GM12875 (cell line): ENCODE results near the gene ADCK1.

Experiments used
- H3K4me3 ChIP-seq: one replicate; pipeline ENCODE4 v1.5.1; 2011; ENCODE audit warnings: low read depth, low read length, control low read depth
- CTCF ChIP-seq: IDR thresholded peaks from 2 replicates; pipeline ENCODE4 v1.5.1; 2011; ENCODE audit warnings: low read depth, mild to moderate bottlenecking, control low read depth, inconsistent platforms, low read length, moderate library complexity, borderline replicate concordance; ENCODE audit not compliant: insufficient read depth

ADCK1 gene

DNA sequence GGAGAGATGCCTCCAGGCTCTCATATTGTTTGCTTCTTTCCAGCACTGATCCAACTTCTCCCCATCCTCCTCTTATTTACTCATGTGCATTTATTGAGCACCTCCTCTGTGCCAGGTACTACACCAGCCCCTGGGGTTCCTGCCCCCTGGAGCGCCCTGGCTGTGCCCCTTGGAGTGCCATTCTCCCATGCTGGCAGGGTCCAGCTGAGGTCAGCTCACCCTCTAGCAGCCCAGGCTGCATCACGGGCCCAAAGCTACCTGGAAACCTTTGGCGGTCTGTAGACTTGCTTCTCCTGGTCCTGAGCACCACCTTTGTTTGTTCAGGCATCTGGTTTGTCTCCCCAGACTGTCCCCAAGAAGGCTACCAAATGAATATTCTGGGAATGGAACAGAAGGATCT, 67.0 kb downstream of the ADCK1 start:
- no peak for TF ChIP-seq CTCF
- H3K4me3 ChIP-seq, result no peak overlapping the region

DNA sequence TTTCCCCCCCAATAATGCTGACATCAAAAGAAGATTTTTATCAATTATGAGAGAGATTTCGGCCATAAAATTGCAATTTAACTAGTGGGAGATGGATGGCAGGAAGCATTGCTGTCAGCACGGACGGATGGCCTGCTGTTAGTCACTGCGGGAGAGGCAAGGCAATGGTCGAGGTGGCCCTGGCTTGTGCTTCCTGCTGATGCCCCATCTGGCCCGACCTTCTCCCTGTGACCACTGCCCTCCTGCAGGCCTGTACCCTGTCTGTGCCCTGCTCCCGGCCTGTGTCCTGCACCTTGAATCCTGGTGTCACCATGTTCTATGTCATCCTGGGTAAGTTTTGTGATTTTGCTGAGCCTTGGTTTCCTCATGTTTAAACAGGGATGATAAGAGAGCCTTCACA, 67.6 kb downstream of the ADCK1 start:
- no peak for TF ChIP-seq CTCF
- H3K4me3 ChIP-seq, result no peak overlapping the region

- H3K4me3 ChIP-seq, result no peak overlapping the region
- TF ChIP-seq CTCF, result no peak
Observed at GRCh38 chr14:77868552-77869285, 68.8 kb downstream of the ADCK1 start.

DNA sequence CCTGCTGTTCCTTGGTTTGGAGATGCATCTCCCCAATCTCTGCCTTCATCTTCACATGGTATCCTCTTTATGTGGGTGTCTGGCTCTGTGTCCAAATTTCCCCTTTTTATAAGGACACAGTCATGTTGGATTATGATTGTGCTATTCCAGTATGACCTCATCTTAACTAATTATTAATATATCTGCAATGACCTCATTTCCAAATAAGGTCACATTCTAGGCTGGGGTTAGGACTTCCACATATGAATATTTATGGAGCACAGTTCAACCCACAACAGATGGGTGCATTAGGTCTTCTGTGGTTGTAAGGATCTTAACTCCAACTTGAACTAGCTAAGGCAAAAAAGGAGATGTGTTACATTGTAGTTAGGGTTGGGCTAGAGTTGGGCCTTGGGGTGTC, 69.4 kb downstream of the ADCK1 start:
- no peak overlapping the region for H3K4me3 ChIP-seq
- no peak for TF ChIP-seq CTCF

- TF ChIP-seq CTCF, result no peak
- H3K4me3 ChIP-seq, result no peak overlapping the region
Observed at GRCh38 chr14:77870646-77871045, 70.7 kb downstream of the ADCK1 start.

DNA sequence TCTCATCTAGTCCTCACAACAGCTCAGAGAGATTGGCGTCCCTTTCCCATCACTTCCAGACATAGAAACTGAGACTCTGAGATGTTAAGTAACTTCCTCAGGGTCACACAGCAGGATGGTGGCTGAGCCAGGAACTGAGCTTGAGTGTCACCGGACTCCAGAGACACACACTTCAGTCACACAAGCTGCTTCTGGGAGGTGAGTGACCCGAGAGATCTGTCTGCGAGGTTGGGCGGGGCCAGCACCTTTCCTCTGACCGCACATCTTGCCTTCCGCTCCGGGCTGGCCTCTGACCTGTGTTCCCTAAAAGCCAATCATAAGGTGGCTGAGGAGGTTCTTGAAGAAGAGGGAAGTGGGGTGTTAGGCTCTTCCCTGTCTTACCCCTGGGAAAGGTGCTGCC, 72.2 kb downstream of the ADCK1 start:
- no peak overlapping the region for H3K4me3 ChIP-seq

More for the DNA sequence above, 72.2 kb downstream of the ADCK1 start:
- no peak for TF ChIP-seq CTCF
